ENCODE measurements around the gene FHOD3. TPM values are rescaled to one million over a fixed set of nuclear protein-coding genes. Genes with fewer than 3 reads are reported as not detected.

Gene FHOD3
- total and polyA plus RNA-seq, 10 donors: 1.2 to 2.7 (median 1.9) TPM

- Histone ChIP-seq H3K36me3 (no peaks in the 10 kb centered on the region), H3K4me1 (no peaks in the 10 kb centered on the region), H3K9me3 (no peaks in the 10 kb centered on the region), H3K4me3 (no peak overlapping the region), H3K27me3 (replicated peaks in 1 of 7) (peaks cover 0 to 3% (median 0%) of the 10 kb centered on the region in 7 donors), H3K27ac (no peak overlapping the region)
- DNase-seq: no peak
- WGBS, 5 donors: 74 to 92% (median 90%) methylated on average over 3 of the region's 3 CpGs
- TF ChIP-seq POLR2A (IDR thresholded peaks at IDR 0.05) (no peak), POLR2AphosphoS5 (IDR thresholded peaks at IDR 0.05) (no peak), CTCF (IDR thresholded peaks at IDR 0.05 in 8 of 11, conservative IDR thresholded peaks at IDR 0.05 in 3 of 11) (no peak)
- intact Hi-C loops (cut with DNase I; ENCODE audit: low total_unique reads): no loop called here
These were observed 121.8 kb downstream of the FHOD3 start for GRCh38 chr18:36419188-36419899.

GRCh38 chr18:36419900-36420531 lies 122.5 kb downstream of the FHOD3 start:
- H3K27ac ChIP-seq: no peak overlapping the region
- H3K36me3 ChIP-seq: no peaks in the 10 kb centered on the region
- H3K4me3 ChIP-seq: no peak overlapping the region
- H3K27me3 ChIP-seq (replicated peaks in 1 of 7): peaks cover 0 to 7% (median 0%) of the 10 kb centered on the region in 7 donors
- intact Hi-C loops (cut with DNase I; ENCODE audit: low total_unique reads): no loop called here
- DNase-seq: no peak
- H3K4me1 ChIP-seq: no peaks in the 10 kb centered on the region
- H3K9me3 ChIP-seq: no peaks in the 10 kb centered on the region
- WGBS, 5 donors: 83 to 92% (median 89%) methylated on average over 7 of the region's 7 CpGs
- TF ChIP-seq CTCF (IDR thresholded peaks at IDR 0.05 in 8 of 11, conservative IDR thresholded peaks at IDR 0.05 in 3 of 11) (no peak), POLR2AphosphoS5 (IDR thresholded peaks at IDR 0.05) (no peak), POLR2A (IDR thresholded peaks at IDR 0.05) (no peak)

GRCh38 chr18:36420826-36421225 lies 123.3 kb downstream of the FHOD3 start:
- intact Hi-C loops (cut with DNase I; ENCODE audit: low total_unique reads): no loop called here
- no peak overlapping the region for H3K4me3 ChIP-seq
- DNase-seq: no peak
- no peaks in the 10 kb centered on the region for H3K9me3 ChIP-seq
- no peaks in the 10 kb centered on the region for H3K4me1 ChIP-seq
- no peak overlapping the region for H3K27ac ChIP-seq
- H3K36me3 ChIP-seq: no peaks in the 10 kb centered on the region
- peaks cover 0 to 8% (median 0%) of the 10 kb centered on the region in 7 donors for H3K27me3 ChIP-seq (replicated peaks in 1 of 7)
- 3 to 18% (median 11%) methylated on average over 1 of the region's 1 CpG for WGBS, 5 donors
- TF ChIP-seq POLR2A (IDR thresholded peaks at IDR 0.05) (no peak), CTCF (IDR thresholded peaks at IDR 0.05 in 8 of 11, conservative IDR thresholded peaks at IDR 0.05 in 3 of 11) (no peak), POLR2AphosphoS5 (IDR thresholded peaks at IDR 0.05) (no peak)

GRCh38 chr18:36424741-36425142 lies 127.2 kb downstream of the FHOD3 start:
- no peaks in the 10 kb centered on the region for H3K36me3 ChIP-seq
- H3K27ac ChIP-seq: no peak overlapping the region
- no peak overlapping the region for H3K4me3 ChIP-seq
- 76 to 85% (median 81%) methylated on average over 4 of the region's 4 CpGs for WGBS, 5 donors
- DNase-seq: no peak
- H3K4me1 ChIP-seq: no peaks in the 10 kb centered on the region
- intact Hi-C loops (cut with DNase I; ENCODE audit: low total_unique reads): no loop called here
- TF ChIP-seq POLR2A (IDR thresholded peaks at IDR 0.05): no peak
- TF ChIP-seq POLR2AphosphoS5 (IDR thresholded peaks at IDR 0.05): no peak
- TF ChIP-seq CTCF (IDR thresholded peaks at IDR 0.05 in 8 of 11, conservative IDR thresholded peaks at IDR 0.05 in 3 of 11): no peak
- no peaks in the 10 kb centered on the region for H3K9me3 ChIP-seq
- peaks cover 0 to 5% (median 0%) of the 10 kb centered on the region in 7 donors for H3K27me3 ChIP-seq (replicated peaks in 1 of 7)

All from spleen (tissue), 11 donors.